NT2/D1 (cell line): ENCODE results near the gene SUMO1.

ENCODE experiments used
- SUZ12 ChIP-seq: IDR thresholded peaks from 2 replicates; pipeline ENCODE4 v1.6.1; 2011; ENCODE audit not compliant: insufficient read length, insufficient read depth; ENCODE audit errors: extremely low read depth
- YY1 ChIP-seq: IDR thresholded peaks from 2 replicates; pipeline ENCODE4 v1.6.1; 2011; ENCODE audit not compliant: insufficient read length, insufficient read depth

DNA sequence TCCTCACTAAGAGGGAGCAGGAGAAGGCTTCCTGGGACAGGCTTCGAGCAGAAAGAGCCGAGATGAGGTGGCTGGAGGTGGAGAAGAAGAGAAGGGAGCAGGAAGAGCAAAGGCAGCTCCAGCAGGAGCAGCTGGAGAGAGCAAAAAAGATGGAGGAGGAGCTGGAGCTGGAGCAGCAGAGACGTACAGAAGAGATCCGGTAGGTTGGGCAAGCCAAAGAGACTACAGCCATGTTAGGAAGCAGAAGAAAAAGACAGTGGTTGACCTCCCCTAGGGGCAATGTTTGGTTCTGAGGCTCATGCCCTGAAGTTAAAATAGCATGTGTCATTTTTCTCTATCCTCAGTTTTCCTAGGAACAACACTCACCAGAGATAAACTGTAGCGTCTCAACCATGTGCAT is 45.1 kb downstream of the SUMO1 start:
- no peak for TF ChIP-seq YY1
- no peak for TF ChIP-seq SUZ12
